Measurements from ENCODE around the gene NRCAM.
"Not testable (repeated sequence)": the region's sequence is repeated elsewhere in the genome, so short reads cannot be mapped to it uniquely, and the experiment has no call there.

The NRCAM gene

GRCh38 chr7:108284349-108285002 is 171.8 kb downstream of the NRCAM start:
- Histone ChIP-seq H3K9ac (ENCODE audit: low read length) (no peak overlapping the region), H3K4me1 (ENCODE audit: insufficient read depth, low read length) (no peaks in the 10 kb centered on the region), H3K36me3 (ENCODE audit: insufficient read depth, low read length) (no peaks in the 10 kb centered on the region), H3K9me3 (ENCODE audit: low read length) (no peaks in the 10 kb centered on the region), H3K27me3 (ENCODE audit: control insufficient read depth in 1 of 2, insufficient read depth in 2 of 2, low read length in 2 of 2) (no peaks in the 10 kb centered on the region), H3K27ac (ENCODE audit: low read depth, low read length) (no peak overlapping the region), H3K4me3 (ENCODE audit: low read depth in 1 of 2, low read length in 2 of 2) (no peak overlapping the region)

GRCh38 chr7:108283252-108283651 is 173.0 kb downstream of the NRCAM start:
- Histone ChIP-seq H3K9me3 (ENCODE audit: low read length) (no peaks in the 10 kb centered on the region), H3K27me3 (ENCODE audit: control insufficient read depth in 1 of 2, insufficient read depth in 2 of 2, low read length in 2 of 2) (no peaks in the 10 kb centered on the region), H3K27ac (ENCODE audit: low read depth, low read length) (no peak overlapping the region), H3K4me3 (ENCODE audit: low read depth in 1 of 2, low read length in 2 of 2) (no peak overlapping the region), H3K9ac (ENCODE audit: low read length) (no peak overlapping the region), H3K36me3 (ENCODE audit: insufficient read depth, low read length) (no peaks in the 10 kb centered on the region), H3K4me1 (ENCODE audit: insufficient read depth, low read length) (no peaks in the 10 kb centered on the region)

- no peaks in the 10 kb centered on the region for H3K36me3 ChIP-seq (ENCODE audit: insufficient read depth, low read length)
- H3K27ac ChIP-seq (ENCODE audit: low read depth, low read length), result no peak overlapping the region
- no peaks in the 10 kb centered on the region for H3K9me3 ChIP-seq (ENCODE audit: low read length)
- H3K27me3 ChIP-seq (ENCODE audit: control insufficient read depth in 1 of 2, insufficient read depth in 2 of 2, low read length in 2 of 2), result no peaks in the 10 kb centered on the region
- no peaks in the 10 kb centered on the region for H3K4me1 ChIP-seq (ENCODE audit: insufficient read depth, low read length)
- no peak overlapping the region for H3K9ac ChIP-seq (ENCODE audit: low read length)
- H3K4me3 ChIP-seq (ENCODE audit: low read depth in 1 of 2, low read length in 2 of 2), result no peak overlapping the region
These were observed 173.7 kb downstream of the NRCAM start for GRCh38 chr7:108282427-108282996.

- Histone ChIP-seq H3K4me1 (ENCODE audit: insufficient read depth, low read length) (no peaks in the 10 kb centered on the region), H3K27me3 (ENCODE audit: control insufficient read depth in 1 of 2, insufficient read depth in 2 of 2, low read length in 2 of 2) (no peaks in the 10 kb centered on the region), H3K36me3 (ENCODE audit: insufficient read depth, low read length) (no peaks in the 10 kb centered on the region), H3K4me3 (ENCODE audit: low read depth in 1 of 2, low read length in 2 of 2) (no peak overlapping the region), H3K9me3 (ENCODE audit: low read length) (no peaks in the 10 kb centered on the region), H3K27ac (ENCODE audit: low read depth, low read length) (no peak overlapping the region), H3K9ac (ENCODE audit: low read length) (no peak overlapping the region)
These were observed 176.1 kb downstream of the NRCAM start for GRCh38 chr7:108280136-108280535.

- no peaks in the 10 kb centered on the region for H3K36me3 ChIP-seq (ENCODE audit: insufficient read depth, low read length)
- H3K27ac ChIP-seq (ENCODE audit: low read depth, low read length), result no peak overlapping the region
- no peak overlapping the region for H3K4me3 ChIP-seq (ENCODE audit: low read depth in 1 of 2, low read length in 2 of 2)
- H3K9me3 ChIP-seq (ENCODE audit: low read length), result no peaks in the 10 kb centered on the region
- H3K4me1 ChIP-seq (ENCODE audit: insufficient read depth, low read length), result no peaks in the 10 kb centered on the region
- H3K27me3 ChIP-seq (ENCODE audit: control insufficient read depth in 1 of 2, insufficient read depth in 2 of 2, low read length in 2 of 2), result no peaks in the 10 kb centered on the region
- H3K9ac ChIP-seq (ENCODE audit: low read length), result no peak overlapping the region
These were observed 177.5 kb downstream of the NRCAM start for GRCh38 chr7:108278776-108279175.

GRCh38 chr7:108278281-108278680 is 178.0 kb downstream of the NRCAM start:
- Histone ChIP-seq H3K4me1 (ENCODE audit: insufficient read depth, low read length) (no peaks in the 10 kb centered on the region), H3K9ac (ENCODE audit: low read length) (no peak overlapping the region), H3K9me3 (ENCODE audit: low read length) (no peaks in the 10 kb centered on the region), H3K27me3 (ENCODE audit: control insufficient read depth in 1 of 2, insufficient read depth in 2 of 2, low read length in 2 of 2) (no peaks in the 10 kb centered on the region), H3K4me3 (ENCODE audit: low read depth in 1 of 2, low read length in 2 of 2) (no peak overlapping the region), H3K27ac (ENCODE audit: low read depth, low read length) (no peak overlapping the region), H3K36me3 (ENCODE audit: insufficient read depth, low read length) (no peaks in the 10 kb centered on the region)

- H3K27ac ChIP-seq (ENCODE audit: low read depth, low read length); H3K27me3 ChIP-seq (ENCODE audit: control insufficient read depth in 1 of 2, insufficient read depth in 2 of 2, low read length in 2 of 2); H3K9ac ChIP-seq (ENCODE audit: low read length); H3K36me3 ChIP-seq (ENCODE audit: insufficient read depth, low read length); H3K4me3 ChIP-seq (ENCODE audit: low read depth in 1 of 2, low read length in 2 of 2); H3K9me3 ChIP-seq (ENCODE audit: low read length); H3K4me1 ChIP-seq (ENCODE audit: insufficient read depth, low read length): not testable (repeated sequence)
These were observed 181.8 kb downstream of the NRCAM start for GRCh38 chr7:108274447-108274846.

- not testable (repeated sequence) for H3K9me3 ChIP-seq (ENCODE audit: low read length); H3K36me3 ChIP-seq (ENCODE audit: insufficient read depth, low read length)
These were observed 183.3 kb downstream of the NRCAM start for GRCh38 chr7:108272891-108273290.

GRCh38 chr7:108270385-108271015 is 185.7 kb downstream of the NRCAM start:
- Histone ChIP-seq H3K27me3 (ENCODE audit: control insufficient read depth in 1 of 2, insufficient read depth in 2 of 2, low read length in 2 of 2) (no peaks in the 10 kb centered on the region), H3K4me3 (ENCODE audit: low read depth in 1 of 2, low read length in 2 of 2) (no peak overlapping the region), H3K9me3 (ENCODE audit: low read length) (no peaks in the 10 kb centered on the region), H3K4me1 (ENCODE audit: insufficient read depth, low read length) (no peaks in the 10 kb centered on the region), H3K36me3 (ENCODE audit: insufficient read depth, low read length) (no peaks in the 10 kb centered on the region), H3K27ac (ENCODE audit: low read depth, low read length) (no peak overlapping the region), H3K9ac (ENCODE audit: low read length) (no peak overlapping the region)

More at GRCh38 chr7:108272891-108273290, 183.3 kb downstream of the NRCAM start:
- not testable (repeated sequence) for H3K27me3 ChIP-seq (ENCODE audit: control insufficient read depth in 1 of 2, insufficient read depth in 2 of 2, low read length in 2 of 2); H3K4me1 ChIP-seq (ENCODE audit: insufficient read depth, low read length); H3K27ac ChIP-seq (ENCODE audit: low read depth, low read length); H3K9ac ChIP-seq (ENCODE audit: low read length); H3K4me3 ChIP-seq (ENCODE audit: low read depth in 1 of 2, low read length in 2 of 2)

GRCh38 chr7:108268200-108268820 is 187.9 kb downstream of the NRCAM start:
- no peak overlapping the region for H3K27ac ChIP-seq (ENCODE audit: low read depth, low read length)
- no peaks in the 10 kb centered on the region for H3K9me3 ChIP-seq (ENCODE audit: low read length)
- H3K36me3 ChIP-seq (ENCODE audit: insufficient read depth, low read length), result no peaks in the 10 kb centered on the region

GRCh38 chr7:108267615-108268014 is 188.6 kb downstream of the NRCAM start:
- no peak overlapping the region for H3K4me3 ChIP-seq (ENCODE audit: low read depth in 1 of 2, low read length in 2 of 2)
- H3K4me1 ChIP-seq (ENCODE audit: insufficient read depth, low read length), result no peaks in the 10 kb centered on the region
- no peak overlapping the region for H3K9ac ChIP-seq (ENCODE audit: low read length)
- no peak overlapping the region for H3K27ac ChIP-seq (ENCODE audit: low read depth, low read length)
- no peaks in the 10 kb centered on the region for H3K36me3 ChIP-seq (ENCODE audit: insufficient read depth, low read length)
- H3K9me3 ChIP-seq (ENCODE audit: low read length), result no peaks in the 10 kb centered on the region
- H3K27me3 ChIP-seq (ENCODE audit: control insufficient read depth in 1 of 2, insufficient read depth in 2 of 2, low read length in 2 of 2), result no peaks in the 10 kb centered on the region

More at GRCh38 chr7:108268200-108268820, 187.9 kb downstream of the NRCAM start:
- Histone ChIP-seq H3K9ac (ENCODE audit: low read length) (no peak overlapping the region), H3K4me1 (ENCODE audit: insufficient read depth, low read length) (no peaks in the 10 kb centered on the region), H3K27me3 (ENCODE audit: control insufficient read depth in 1 of 2, insufficient read depth in 2 of 2, low read length in 2 of 2) (no peaks in the 10 kb centered on the region), H3K4me3 (ENCODE audit: low read depth in 1 of 2, low read length in 2 of 2) (no peak overlapping the region)
